Uterus (tissue), 4 donors: Measurements from ENCODE around the gene TMOD3. TPM values are rescaled to one million over a fixed set of nuclear protein-coding genes. Genes with fewer than 3 reads are reported as not detected.

Source experiments
- DNase-seq, 2 donors: peaks; one replicate each; pipeline ENCODE4 v3.0.0-alpha.2; 2019 to 2020
- H3K27ac ChIP-seq, 2 donors: fragments of 200-600 bp; sonication (generic); 1 replicate in 1 of 2; 2 replicates in 1 of 2; pipeline ENCODE4 v1.5.1; 2016 to 2018
- H3K27me3 ChIP-seq, 2 donors: fragments of 200-600 bp; sonication (generic); one replicate each; pipeline ENCODE4 v1.5.1; 2018 to 2019; ENCODE audit warnings: control low read depth in 1 of 2
- H3K36me3 ChIP-seq, 2 donors: fragments of 200-600 bp; sonication (generic); one replicate each; pipeline ENCODE4 v1.5.1; 2019; ENCODE audit warnings: control low read depth in 1 of 2
- H3K4me1 ChIP-seq, 2 donors: fragments of 200-600 bp; sonication (generic); one replicate each; pipeline ENCODE4 v1.5.1; 2018 to 2019; ENCODE audit warnings: control low read depth in 1 of 2
- H3K4me3 ChIP-seq, 2 donors: fragments of 200-600 bp; sonication (generic); 1 replicate in 1 of 2; 2 replicates in 1 of 2; pipeline ENCODE4 v1.5.1; 2018 to 2019; ENCODE audit warnings: mild to moderate bottlenecking in 1 of 2
- H3K9me3 ChIP-seq, 2 donors: fragments of 200-600 bp; sonication (generic); one replicate each; pipeline ENCODE4 v1.5.1; 2019; ENCODE audit warnings: control low read depth in 1 of 2
- CTCF ChIP-seq, 4 experiments: fragments of 200-600 bp in 2 of 4; fragments of 450-650 bp in 2 of 4; sonication (generic) in 2 of 4; IDR thresholded peaks; one replicate each; pipeline ENCODE4 v1.5.1; 2016 to 2019; ENCODE audit warnings: antibody characterized with exemption in 4 of 4, mild to moderate bottlenecking in 2 of 4, moderate library complexity in 1 of 4
- POLR2A ChIP-seq, 2 donors: fragments of 450-650 bp; IDR thresholded peaks; one replicate each; pipeline ENCODE4 v1.6.1; 2016; ENCODE audit warnings: antibody characterized with exemption in 2 of 2, mild to moderate bottlenecking in 1 of 2, moderate library complexity in 1 of 2
- intact Hi-C: fragments of 100-400 bp; cut with DNase I; formaldehyde crosslinking; loops from one replicate; pipeline ENCODE4 v1.15.1; 2023; ENCODE audit warnings: low total_unique reads
- total RNA-seq, 4 donors: library from RNA; depleted of rRNA in 3 of 4; stranded (reverse); fragments of >200 nt in 3 of 4; gene quantifications; one replicate each; pipeline versions ENCODE4 v1.1.0 to v1.2.4, GENCODE V29; 2014 to 2023
- donor health status: DM: yes; HTN: yes; CAD: no.

TMOD3 gene
- total RNA-seq, 4 donors from 2014 or later, result 10.5 to 49.6 (median 37.1) TPM

- intact Hi-C loops, result no loop called here
- TF ChIP-seq CTCF (IDR thresholded peaks at IDR 0.05) (no peak), POLR2A (IDR thresholded peaks at IDR 0.05) (no peak)
- no peaks in the 10 kb centered on the region for H3K9me3 ChIP-seq
- H3K27ac ChIP-seq, result peak overlapping the region; percentile 59 to 76
- H3K27me3 ChIP-seq, result no peaks in the 10 kb centered on the region
- peaks cover 8 to 20% of the 10 kb centered on the region in 2 donors for H3K4me1 ChIP-seq
- no peak overlapping the region for H3K4me3 ChIP-seq
- no peaks in the 10 kb centered on the region for H3K36me3 ChIP-seq
- no peak for DNase-seq
Measured at GRCh38 chr15:51844747-51845426, 15.4 kb downstream of the TMOD3 start.

GRCh38 chr15:51846066-51846462, 16.6 kb downstream of the TMOD3 start:
- TF ChIP-seq CTCF (IDR thresholded peaks at IDR 0.05), result no peak
- TF ChIP-seq POLR2A (IDR thresholded peaks at IDR 0.05), result no peak
- DNase-seq, result no peak
- H3K9me3 ChIP-seq, result no peaks in the 10 kb centered on the region
- H3K27ac ChIP-seq, result peak overlapping the region; percentile 59 to 76
- no peaks in the 10 kb centered on the region for H3K36me3 ChIP-seq
- intact Hi-C loops, result no loop called here
- H3K4me1 ChIP-seq, result peaks cover 8 to 20% of the 10 kb centered on the region in 2 donors
- H3K27me3 ChIP-seq, result no peaks in the 10 kb centered on the region
- H3K4me3 ChIP-seq, result no peak overlapping the region

- no peak for DNase-seq
- Histone ChIP-seq H3K27ac (peak overlapping the region; percentile 59 to 76), H3K27me3 (no peaks in the 10 kb centered on the region), H3K36me3 (no peaks in the 10 kb centered on the region), H3K4me3 (no peak overlapping the region), H3K9me3 (no peaks in the 10 kb centered on the region), H3K4me1 (peaks cover 8 to 20% of the 10 kb centered on the region in 2 donors)
- TF ChIP-seq CTCF (IDR thresholded peaks at IDR 0.05), result no peak
- no peak for TF ChIP-seq POLR2A (IDR thresholded peaks at IDR 0.05)
- intact Hi-C loops, result no loop called here
Measured at GRCh38 chr15:51846463-51847230, 17.2 kb downstream of the TMOD3 start.

- peaks cover 8% of the 10 kb centered on the region in 2 donors for H3K4me1 ChIP-seq
- no peaks in the 10 kb centered on the region for H3K27me3 ChIP-seq
- intact Hi-C loops, result no loop called here
- H3K4me3 ChIP-seq, result no peak overlapping the region
- no peaks in the 10 kb centered on the region for H3K36me3 ChIP-seq
- TF ChIP-seq CTCF (IDR thresholded peaks at IDR 0.05) (no peak), POLR2A (IDR thresholded peaks at IDR 0.05) (no peak)
- no peak for DNase-seq
- no peaks in the 10 kb centered on the region for H3K9me3 ChIP-seq
- no peak overlapping the region for H3K27ac ChIP-seq
Measured at GRCh38 chr15:51848811-51849210, 19.4 kb downstream of the TMOD3 start.

- peaks cover 8% of the 10 kb centered on the region in 2 donors for H3K4me1 ChIP-seq
- intact Hi-C loops, result no loop called here
- DNase-seq, result no peak
Measured at GRCh38 chr15:51849860-51850259, 20.4 kb downstream of the TMOD3 start.

More at GRCh38 chr15:51849860-51850259, 20.4 kb downstream of the TMOD3 start:
- TF ChIP-seq CTCF (IDR thresholded peaks at IDR 0.05) (no peak), POLR2A (IDR thresholded peaks at IDR 0.05) (no peak)
- Histone ChIP-seq H3K27me3 (no peaks in the 10 kb centered on the region), H3K9me3 (no peaks in the 10 kb centered on the region), H3K4me3 (no peak overlapping the region), H3K27ac (no peak overlapping the region), H3K36me3 (no peaks in the 10 kb centered on the region)
